ENCODE measurements around the gene KLK6. TPM values are rescaled to one million over a fixed set of nuclear protein-coding genes. Genes with fewer than 3 reads are reported as not detected.
"Not testable (repeated sequence)": the region's sequence is repeated elsewhere in the genome, so short reads cannot be mapped to it uniquely, and the experiment has no call there.

Gene KLK6
- total RNA-seq, 4 donors from 2014 or later, result 2.1 to 5.9 (median 2.5) TPM; not detected in 1

- Histone ChIP-seq H3K9me3 (no peaks in the 10 kb centered on the region), H3K27me3 (no peaks in the 10 kb centered on the region), H3K4me1 (no peaks in the 10 kb centered on the region), H3K4me3 (no peak overlapping the region), H3K27ac (no peak overlapping the region), H3K36me3 (no peaks in the 10 kb centered on the region)
- WGBS, 2 donors, result 78 to 80% methylated on average over 2 of the region's 2 CpGs
- TF ChIP-seq CTCF (IDR thresholded peaks at IDR 0.05) (no peak), POLR2A (IDR thresholded peaks at IDR 0.05) (no peak)
- no peak for DNase-seq (ENCODE audit: low spot score in 2 of 2)
Measured at GRCh38 chr19:50994129-50994528, 24.7 kb upstream of the KLK6 start.

GRCh38 chr19:50992666-50993035, 23.3 kb upstream of the KLK6 start:
- 70 to 84% methylated on average over 2 of the region's 2 CpGs for whole genome bisulfite sequencing, 2 donors
- H3K9me3 ChIP-seq, result no peaks in the 10 kb centered on the region

GRCh38 chr19:50984416-50984815, 15.0 kb upstream of the KLK6 start:
- DNase-seq (ENCODE audit: low spot score in 2 of 2); H3K4me3 ChIP-seq; H3K27me3 ChIP-seq; H3K9me3 ChIP-seq; H3K4me1 ChIP-seq; H3K27ac ChIP-seq; H3K36me3 ChIP-seq: not testable (repeated sequence)
- WGBS, 2 donors, result 81 to 87% methylated on average over 14 of the region's 14 CpGs

More at GRCh38 chr19:50992666-50993035, 23.3 kb upstream of the KLK6 start:
- no peak overlapping the region for H3K4me3 ChIP-seq
- H3K27ac ChIP-seq, result no peak overlapping the region
- DNase-seq (ENCODE audit: low spot score in 2 of 2), result no peak
- no peaks in the 10 kb centered on the region for H3K36me3 ChIP-seq
- no peaks in the 10 kb centered on the region for H3K27me3 ChIP-seq
- TF ChIP-seq CTCF (IDR thresholded peaks at IDR 0.05), result no peak
- TF ChIP-seq POLR2A (IDR thresholded peaks at IDR 0.05), result no peak
- no peak for TF ChIP-seq EP300 (IDR thresholded peaks at IDR 0.05)
- no peaks in the 10 kb centered on the region for H3K4me1 ChIP-seq

- Histone ChIP-seq H3K4me1 (no peaks in the 10 kb centered on the region), H3K27me3 (no peaks in the 10 kb centered on the region), H3K36me3 (no peaks in the 10 kb centered on the region), H3K9me3 (peaks cover 0 to 8% (median 0%) of the 10 kb centered on the region in 4 donors), H3K27ac (no peak within 1 kb of the TSS), H3K4me3 (no peak within 1 kb of the TSS)
- TF ChIP-seq EP300 (IDR thresholded peaks at IDR 0.05) (no peak), POLR2A (IDR thresholded peaks at IDR 0.05) (no peak), CTCF (IDR thresholded peaks at IDR 0.05) (no peak)
- no peak for DNase-seq (ENCODE audit: low spot score in 2 of 2)
- WGBS, 2 donors, result 14 to 21% methylated on average over 28 of the region's 28 CpGs
Measured at GRCh38 chr19:50983625-50984292, 14.4 kb upstream of the KLK6 start, which contains the start of gene KLK7. Gene KLK7, minus strand, starts transcription at chr19:50983917. Its CDS starts 1,518 bp downstream, at chr19:50982399.

DNA sequence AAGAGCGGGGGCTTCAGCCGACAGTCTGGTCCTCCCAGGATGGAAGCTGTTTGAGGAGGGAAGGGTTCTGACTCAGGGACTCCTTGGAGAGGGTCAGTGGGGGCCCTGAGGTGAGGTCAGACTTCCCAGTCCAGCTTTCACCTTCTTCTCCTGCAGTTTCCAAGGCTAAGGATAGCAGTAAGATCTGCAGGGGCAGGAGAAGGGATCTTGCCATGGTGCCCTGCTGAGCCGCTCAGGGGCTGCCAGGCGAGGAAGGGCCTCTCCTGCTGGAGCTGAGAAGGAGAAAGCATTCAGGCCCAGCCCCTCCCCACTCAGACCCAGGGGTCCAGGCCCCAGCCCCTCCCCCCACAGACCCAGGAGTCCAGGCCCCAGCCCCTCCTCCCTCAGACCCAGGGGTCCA, 12.8 kb upstream of the KLK6 start:
- Histone ChIP-seq H3K9me3 (peaks cover 0 to 8% (median 0%) of the 10 kb centered on the region in 4 donors), H3K36me3 (no peaks in the 10 kb centered on the region), H3K4me1 (no peaks in the 10 kb centered on the region), H3K27ac (no peak overlapping the region), H3K27me3 (no peaks in the 10 kb centered on the region), H3K4me3 (no peak overlapping the region)
- TF ChIP-seq POLR2A (IDR thresholded peaks at IDR 0.05) (no peak), CTCF (IDR thresholded peaks at IDR 0.05) (no peak), EP300 (IDR thresholded peaks at IDR 0.05) (no peak)
- DNase-seq (ENCODE audit: low spot score in 2 of 2), result no peak
- 80 to 82% methylated on average over 3 to 4 of the region's 4 CpGs for WGBS, 2 donors

All from tibial nerve (tissue), 4 donors.